Right renal pelvis (tissue), 4 donors: ENCODE results near the gene USP38. TPM values are rescaled to one million over a fixed set of nuclear protein-coding genes. Genes with fewer than 3 reads are reported as not detected.
"Not testable (repeated sequence)": the region's sequence is repeated elsewhere in the genome, so short reads cannot be mapped to it uniquely, and the experiment has no call there.

Experiments used
- DNase-seq, 4 donors: peaks; one replicate each; pipeline ENCODE4 v3.0.0-alpha.2; 2013; ENCODE audit warnings: low read depth in 4 of 4, low spot score in 3 of 4, missing footprints in 1 of 4
- polyA plus RNA-seq, 4 donors: library from polyadenylated mRNA; unstranded; fragments of 120-200 nt; gene quantifications; one replicate each; pipeline ENCODE4 v1.2.1, GENCODE V29; 2013; ENCODE audit not compliant: insufficient read length in 4 of 4

The USP38 gene, protein sequence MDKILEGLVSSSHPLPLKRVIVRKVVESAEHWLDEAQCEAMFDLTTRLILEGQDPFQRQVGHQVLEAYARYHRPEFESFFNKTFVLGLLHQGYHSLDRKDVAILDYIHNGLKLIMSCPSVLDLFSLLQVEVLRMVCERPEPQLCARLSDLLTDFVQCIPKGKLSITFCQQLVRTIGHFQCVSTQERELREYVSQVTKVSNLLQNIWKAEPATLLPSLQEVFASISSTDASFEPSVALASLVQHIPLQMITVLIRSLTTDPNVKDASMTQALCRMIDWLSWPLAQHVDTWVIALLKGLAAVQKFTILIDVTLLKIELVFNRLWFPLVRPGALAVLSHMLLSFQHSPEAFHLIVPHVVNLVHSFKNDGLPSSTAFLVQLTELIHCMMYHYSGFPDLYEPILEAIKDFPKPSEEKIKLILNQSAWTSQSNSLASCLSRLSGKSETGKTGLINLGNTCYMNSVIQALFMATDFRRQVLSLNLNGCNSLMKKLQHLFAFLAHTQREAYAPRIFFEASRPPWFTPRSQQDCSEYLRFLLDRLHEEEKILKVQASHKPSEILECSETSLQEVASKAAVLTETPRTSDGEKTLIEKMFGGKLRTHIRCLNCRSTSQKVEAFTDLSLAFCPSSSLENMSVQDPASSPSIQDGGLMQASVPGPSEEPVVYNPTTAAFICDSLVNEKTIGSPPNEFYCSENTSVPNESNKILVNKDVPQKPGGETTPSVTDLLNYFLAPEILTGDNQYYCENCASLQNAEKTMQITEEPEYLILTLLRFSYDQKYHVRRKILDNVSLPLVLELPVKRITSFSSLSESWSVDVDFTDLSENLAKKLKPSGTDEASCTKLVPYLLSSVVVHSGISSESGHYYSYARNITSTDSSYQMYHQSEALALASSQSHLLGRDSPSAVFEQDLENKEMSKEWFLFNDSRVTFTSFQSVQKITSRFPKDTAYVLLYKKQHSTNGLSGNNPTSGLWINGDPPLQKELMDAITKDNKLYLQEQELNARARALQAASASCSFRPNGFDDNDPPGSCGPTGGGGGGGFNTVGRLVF
- 10 to 100 TPM; 23.4 to 28.1 (median 26.3) TPM for polyA plus RNA-seq

DNA sequence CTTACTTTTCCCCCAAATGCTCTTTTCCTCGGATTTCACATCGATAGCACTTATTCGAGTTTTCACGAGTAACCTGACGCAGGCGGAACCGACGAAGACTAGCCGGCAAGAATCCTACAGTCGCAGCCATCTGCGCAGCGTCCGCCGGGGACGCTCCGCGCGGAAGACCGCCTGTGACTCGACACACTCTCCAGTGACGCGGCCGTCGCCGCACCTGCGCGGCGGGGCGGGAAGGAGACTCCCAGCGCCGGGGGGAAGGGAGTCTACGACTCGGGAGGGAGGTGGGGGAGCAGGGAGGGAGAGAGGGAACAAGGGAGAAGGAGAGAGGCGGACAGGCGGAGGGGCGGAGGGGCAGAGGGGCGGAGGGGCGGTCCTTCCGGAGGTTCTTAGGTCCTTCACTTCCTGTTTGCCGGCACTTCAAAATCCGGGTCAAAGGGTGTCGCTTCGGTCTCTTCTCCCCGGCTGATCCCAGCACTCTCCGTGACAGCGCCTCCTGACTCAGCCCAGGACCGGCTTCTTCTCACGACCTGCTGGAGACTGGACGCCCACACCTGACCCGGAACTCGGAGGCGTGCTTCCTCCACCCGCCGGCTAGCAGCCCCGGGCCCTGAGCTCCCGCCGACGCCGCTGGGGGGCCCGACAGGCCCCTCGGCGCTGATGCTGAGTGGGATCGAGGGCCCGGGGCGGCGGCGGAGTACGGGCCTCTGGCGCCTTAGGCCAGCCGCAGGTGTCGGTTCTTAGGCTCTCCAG is at the start of gene USP38:
Gene USP38 (plus strand): TSS at position 415 of the 750 bp plus-strand sequence. CDS start 534 bp downstream, outside the sequence.
- peak; percentile 81 to 88 (median 86) for DNase-seq

DNA sequence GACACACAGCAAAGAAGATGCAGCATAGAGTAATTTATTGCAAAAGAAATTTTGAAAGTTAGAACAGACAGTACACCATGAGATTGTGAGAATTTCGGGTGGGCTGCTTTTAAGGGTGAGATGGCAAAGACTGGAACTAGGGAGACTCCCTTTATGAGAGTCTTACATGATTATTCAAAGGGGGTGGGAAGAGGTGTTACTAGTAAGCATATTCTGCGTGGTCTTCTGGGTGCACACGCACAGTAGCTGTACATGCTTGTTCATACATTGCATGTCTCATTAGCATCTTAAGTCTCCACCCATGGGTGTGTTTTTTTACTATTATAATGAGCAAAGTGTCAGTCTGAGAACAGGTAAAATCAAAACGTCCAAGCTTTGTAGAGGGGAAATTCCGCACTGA is 49.4 kb upstream of the USP38 start:
- DNase-seq = no peak

DNA sequence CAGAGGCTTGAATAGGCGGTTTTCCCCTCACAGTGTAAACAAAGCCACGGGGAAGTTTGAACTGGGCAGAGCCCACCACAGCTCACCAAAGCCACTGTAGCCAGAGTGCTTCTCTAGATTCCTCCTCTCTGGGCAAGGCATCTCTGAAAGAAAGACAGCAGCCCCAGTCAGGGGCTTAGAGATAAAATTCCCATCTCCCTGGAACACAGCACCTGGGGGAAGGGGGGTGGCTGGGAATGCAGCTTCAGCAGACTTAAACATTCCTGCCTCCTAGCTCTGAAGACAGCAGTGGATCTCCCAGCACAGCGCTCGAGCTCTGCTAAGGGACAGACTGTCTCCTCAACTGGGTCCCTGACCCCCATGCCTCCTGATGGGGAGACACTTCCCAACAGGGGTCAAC is 44.0 kb upstream of the USP38 start:
- DNase-seq = no peak

DNA sequence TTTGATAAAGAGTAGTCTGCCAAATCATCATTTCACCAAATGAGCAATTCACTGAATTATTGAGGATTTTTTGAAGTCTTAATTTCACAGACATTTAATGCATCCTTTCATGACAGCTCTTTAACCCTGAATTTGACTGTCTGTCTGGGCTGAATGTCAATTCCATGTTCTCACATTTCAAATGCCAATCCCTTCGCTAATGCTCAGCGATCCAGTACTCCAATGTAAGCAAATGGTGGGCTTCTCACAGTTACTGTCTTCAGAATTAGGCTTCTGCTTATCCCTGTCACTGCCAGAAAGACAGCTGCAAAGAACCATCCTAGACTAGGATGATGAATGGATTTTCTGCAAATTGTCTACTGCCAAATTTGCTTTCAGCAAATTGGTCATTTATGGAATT is 36.2 kb upstream of the USP38 start:
- no peak for DNase-seq

DNA sequence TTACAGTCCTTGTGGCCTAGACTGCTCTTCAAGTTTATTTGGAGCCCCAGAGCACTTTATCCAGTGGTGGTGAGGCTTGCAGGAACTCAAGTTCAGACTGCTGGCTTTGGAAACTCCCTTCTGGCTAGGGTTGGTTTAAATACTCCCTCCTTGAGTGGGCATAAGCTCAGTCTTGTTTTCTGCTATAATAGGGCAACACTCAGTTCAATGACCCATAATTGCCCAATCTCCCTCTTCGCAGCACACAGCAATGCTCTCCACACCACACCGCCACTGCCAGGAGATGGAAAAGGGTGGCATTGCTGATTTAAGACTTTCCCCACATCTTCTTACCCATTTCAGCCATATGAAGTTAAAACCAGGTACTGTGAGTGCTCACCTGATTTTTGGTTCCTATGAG is 27.9 kb upstream of the USP38 start:
- DNase-seq = no peak

DNA sequence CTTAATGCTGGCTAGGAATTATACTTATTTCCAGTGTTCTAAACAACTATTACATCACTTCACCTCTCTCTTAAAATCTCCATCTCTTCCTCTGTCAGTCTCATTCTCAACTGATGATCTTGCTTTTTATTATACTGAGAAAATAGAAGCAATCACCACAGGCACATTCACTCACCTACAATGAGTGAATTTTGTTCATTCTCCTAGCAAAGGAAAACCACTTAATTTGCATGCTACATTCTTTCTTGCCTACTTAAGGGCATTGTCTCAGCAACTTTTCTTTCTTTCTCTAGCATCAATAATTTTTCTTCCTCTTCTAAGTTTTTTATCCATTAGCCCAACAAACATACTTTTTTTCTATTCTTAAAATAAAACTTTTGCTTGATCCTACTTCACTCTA is 21.1 kb upstream of the USP38 start:
- no peak for DNase-seq

DNA sequence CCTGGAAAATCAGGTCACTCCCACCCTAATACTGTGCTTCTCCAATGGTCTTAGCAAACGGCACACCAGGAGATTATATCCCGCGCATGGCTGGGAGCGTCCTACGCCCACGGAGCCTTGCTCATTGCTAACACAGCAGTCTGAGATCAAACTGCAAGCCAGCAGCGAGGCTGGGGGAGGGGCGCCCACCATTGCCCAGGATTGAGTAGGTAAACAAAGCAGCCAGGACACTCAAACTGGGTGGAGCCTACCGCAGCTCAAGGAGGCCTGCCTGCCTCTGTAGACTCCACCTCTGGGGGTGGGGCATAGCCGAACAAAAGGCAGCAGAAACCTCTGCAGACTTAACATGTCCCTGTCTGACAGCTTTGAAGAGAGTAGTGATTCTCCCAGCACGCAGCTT is 18.0 kb upstream of the USP38 start:
- DNase-seq = not testable (repeated sequence)

DNA sequence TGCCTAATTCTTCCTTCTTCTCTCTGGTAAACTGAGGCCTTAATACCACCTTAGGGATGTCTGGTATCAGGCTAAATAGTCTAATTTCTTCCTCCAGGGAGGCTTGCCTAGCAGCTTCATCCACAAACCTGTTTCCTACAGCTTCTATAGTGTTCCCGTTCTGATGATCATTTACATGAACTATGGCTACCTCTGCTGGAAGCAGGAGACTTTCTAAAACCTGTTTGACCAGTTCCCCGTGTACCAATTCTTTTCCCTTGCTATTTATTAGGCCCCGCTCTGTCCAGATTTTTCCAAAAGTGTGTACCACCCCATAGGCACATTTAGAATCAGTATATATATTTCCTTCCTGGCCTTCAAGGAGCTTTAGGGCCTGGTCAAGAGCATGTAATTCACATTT is 5.8 kb upstream of the USP38 start:
- no peak for DNase-seq

DNA sequence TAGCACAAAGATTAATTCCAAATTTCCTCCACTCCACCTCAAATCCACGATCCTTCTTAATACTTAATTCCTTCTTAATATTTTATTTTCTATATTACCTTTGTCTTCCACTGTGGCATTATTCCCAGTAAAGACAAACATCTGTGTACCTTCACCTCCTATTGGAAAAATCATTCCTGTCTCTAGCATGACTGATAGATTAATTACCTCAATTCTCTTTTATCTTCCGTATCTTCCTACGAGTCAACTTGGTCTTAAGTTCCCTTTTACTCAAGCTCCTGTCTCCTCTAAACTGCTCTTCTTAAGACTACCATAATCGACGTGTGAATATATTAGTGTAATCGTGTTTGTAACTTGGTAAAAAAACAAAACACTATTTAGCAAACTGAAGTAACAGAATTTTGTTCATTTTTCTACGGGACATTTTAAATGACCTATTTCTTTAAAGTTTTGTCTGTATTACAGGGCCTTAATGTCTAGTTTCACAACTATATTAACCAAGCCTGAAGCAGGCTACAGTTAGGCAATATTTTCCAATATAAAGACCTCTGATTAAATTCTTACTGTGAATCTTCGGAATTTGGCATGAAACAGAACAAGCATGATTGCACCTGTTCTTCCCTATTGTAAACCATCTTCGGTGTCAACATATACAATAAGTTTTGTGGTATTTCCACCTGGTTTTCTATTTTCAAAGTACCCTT is 1.1 kb upstream of the USP38 start:
- DNase-seq = no peak

DNA sequence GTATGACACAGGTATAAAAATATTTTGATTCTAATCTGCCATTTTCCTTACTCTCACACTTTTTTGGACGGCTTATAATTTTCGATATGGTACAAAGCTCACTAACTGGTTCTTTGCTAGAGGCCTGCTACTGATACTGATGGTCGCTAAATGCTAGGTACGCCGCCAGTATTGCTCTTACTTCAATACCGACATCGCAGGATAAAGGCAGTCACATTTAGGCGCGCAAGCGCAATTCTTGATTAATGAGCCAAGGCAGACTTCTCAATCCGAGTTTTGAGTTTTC is 557 bp upstream of the USP38 start:
- no peak for DNase-seq

DNA sequence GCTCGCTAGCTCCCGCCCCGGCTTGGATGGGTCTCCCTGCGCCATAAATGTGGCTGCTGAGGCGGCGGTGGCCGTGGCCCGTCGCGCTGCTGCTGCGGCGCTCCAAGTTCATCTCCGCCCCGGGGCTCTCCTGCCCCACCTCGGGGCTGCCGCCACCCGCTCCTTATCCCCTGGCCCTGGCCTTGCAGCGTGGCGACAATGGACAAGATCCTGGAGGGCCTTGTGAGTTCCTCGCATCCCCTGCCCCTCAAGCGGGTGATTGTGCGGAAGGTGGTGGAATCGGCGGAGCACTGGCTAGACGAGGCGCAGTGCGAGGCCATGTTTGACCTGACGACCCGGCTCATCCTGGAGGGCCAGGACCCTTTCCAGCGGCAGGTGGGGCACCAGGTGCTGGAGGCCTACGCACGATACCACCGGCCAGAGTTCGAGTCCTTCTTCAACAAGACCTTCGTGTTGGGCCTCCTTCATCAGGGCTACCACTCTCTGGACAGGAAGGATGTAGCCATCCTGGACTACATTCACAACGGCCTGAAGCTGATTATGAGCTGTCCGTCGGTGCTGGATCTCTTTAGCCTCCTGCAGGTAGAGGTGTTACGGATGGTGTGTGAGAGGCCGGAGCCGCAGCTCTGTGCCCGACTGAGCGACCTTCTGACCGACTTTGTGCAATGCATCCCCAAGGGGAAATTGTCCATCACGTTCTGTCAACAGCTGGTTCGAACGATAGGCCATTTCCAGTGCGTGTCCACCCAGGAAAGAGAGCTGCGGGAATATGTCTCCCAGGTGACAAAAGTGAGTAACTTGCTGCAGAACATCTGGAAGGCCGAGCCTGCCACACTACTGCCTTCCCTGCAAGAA is 763 bp downstream of the USP38 start:
- DNase-seq = no peak

DNA sequence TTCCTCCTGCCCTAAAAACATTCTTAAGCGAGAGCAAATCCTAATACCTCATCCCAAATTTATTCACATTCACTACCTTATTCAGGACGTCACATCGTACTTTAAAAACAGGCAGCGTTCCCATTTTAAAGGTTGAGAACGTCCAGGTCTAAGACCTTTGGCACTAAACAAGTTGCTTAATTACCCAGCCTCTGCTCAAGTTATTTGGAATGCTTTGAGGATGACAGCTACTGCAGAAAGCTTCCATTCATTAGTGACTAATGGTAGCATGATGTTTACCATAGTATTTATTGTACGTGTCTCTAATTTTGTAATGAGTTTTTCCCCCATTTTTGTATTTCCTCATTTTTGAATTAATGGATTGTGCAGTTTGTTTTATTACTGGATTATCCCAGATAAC is 1.5 kb downstream of the USP38 start:
- DNase-seq = no peak

DNA sequence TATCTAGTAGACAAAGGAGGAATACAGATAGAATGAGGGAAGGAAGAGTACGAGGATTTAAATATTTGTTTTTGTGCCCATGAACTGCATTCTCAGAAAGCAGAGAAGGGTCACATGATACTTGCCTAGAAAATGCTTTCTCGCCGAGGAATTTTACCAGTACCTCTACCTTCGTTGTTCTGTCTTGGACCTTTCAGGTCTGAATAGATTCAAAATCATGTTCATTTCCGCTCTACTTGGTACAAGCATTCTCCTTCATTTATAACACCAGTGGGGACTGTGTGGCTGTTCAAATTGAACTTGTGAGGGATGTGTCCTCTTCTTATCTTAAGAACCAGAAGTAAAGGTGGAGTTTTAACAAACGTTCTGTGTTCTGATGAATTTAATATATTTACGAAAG is 1.9 kb downstream of the USP38 start:
- no peak for DNase-seq

DNA sequence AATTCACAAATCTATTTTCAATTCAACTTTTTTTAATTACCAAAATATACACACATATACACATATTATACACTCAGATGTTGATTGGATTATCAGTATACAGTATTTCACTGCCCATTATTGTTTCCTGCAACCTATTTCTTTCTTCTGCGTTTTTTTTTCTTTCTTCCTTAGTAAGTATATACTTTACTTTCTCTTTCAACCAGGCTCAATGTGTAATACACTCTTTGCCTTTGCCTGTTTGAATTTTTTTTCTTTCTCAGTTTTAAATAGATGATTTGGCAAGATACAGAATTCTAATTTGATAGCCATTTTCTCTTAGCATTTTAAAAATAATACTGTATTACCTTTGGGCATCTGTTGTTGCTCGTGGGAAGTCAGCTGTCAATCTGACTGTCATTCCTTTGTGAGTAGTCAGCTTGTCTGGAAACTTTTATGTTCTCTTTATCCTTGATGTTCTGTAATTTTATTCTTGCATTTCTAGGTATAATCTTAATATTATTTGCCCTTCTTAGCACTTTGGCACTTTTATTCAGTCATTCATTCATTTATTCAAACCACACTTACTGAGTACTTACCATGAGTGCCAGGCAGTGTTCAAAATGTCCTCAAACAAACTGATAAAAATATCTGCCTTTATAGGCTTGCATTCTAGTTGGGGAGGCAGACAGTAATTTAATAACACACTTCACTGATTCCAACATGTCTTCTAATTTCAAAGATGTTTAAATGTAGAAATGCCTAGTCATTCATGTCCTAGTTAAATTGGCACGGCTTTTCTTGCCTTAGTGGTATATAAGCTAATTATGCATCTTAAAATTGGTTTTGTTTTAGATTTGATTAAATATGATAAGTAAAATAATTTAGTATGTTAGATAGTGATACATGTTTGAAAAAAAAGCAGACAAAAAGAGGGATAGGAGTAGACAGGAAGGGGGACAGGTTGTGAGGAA is 3.7 kb downstream of the USP38 start:
- DNase-seq = no peak

DNA sequence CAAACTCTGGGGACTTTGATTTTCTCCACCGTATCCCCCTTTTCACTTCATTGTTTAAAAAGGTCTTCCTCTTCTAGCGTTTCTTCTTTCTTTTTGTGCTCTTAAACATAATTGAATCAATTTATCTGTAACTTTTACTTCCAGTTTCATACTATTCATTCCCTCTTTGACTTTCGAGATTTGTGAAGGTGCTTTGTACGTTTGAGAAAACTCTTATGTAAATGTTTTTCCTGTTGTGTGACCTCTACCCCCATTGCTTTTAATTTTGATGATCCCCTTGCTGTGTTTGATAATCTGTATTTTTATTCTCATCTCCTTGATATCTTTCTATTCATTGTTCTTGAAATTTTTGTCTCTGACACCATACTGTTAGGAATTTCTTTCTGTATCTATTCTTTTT is 4.8 kb downstream of the USP38 start:
- no peak for DNase-seq

DNA sequence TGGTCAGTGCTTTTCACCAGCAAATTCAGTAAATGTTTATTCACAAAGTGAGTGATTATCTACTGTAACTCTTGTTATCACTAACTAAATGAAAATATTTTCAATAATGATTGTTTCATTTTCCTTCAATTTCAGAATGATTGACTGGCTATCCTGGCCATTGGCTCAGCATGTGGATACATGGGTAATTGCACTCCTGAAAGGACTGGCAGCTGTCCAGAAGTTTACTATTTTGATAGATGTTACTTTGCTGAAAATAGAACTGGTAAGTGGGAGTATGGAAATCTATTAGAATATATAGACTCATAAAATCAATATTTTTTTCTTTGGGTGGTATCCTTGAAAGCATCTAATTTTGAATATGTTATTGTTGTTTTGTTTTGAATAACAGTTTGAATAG is 10.9 kb downstream of the USP38 start:
- DNase-seq = no peak

DNA sequence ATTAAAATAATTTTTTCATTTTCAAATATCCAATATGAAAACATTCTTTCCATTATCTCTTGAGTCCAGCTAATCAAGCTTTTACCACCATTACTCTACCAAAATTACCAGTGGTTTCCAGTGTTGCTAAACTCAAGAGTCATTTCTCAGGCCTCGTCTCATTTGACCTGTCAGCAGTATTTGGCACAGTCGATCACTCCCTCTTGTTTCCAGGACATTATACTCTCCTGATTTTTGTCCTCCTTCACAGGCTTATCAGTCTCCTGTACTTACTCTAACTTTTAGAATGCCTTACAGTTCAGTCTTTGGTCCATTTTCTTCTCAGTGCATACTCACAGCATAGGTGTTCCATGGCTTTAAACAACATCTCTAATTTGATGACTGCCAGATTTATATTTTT is 11.6 kb downstream of the USP38 start:
- no peak for DNase-seq

DNA sequence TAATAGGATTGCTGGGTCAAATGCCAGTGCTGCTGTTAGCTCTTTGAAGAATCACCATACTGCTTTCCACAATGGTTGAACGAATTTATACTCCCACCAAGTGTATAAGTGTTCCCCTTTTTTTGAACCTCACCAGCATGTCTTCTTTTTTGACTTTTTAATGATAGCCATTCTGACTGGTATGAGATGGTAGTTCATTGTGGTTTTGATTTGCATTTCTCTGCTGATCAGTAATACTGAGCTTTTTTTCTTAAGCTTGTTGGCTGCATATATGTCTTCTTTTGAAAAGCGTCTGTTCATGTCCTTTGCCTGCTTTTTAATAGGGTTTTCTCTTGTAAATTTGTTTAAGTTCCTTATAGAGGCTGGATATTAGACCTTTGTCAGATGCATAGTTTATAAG is 14.8 kb downstream of the USP38 start:
- DNase-seq = no peak
